SH-SY5Y (cell line): Measurements from ENCODE around the gene ACSL6.

Experiments
- GATA2 ChIP-seq: IDR thresholded peaks from 2 replicates; pipeline ENCODE4 v1.6.1; 2011; ENCODE audit warnings: mild to moderate bottlenecking, low read depth, low read length
- GATA3 ChIP-seq: IDR thresholded peaks from 2 replicates; pipeline ENCODE4 v1.6.1; 2011; ENCODE audit warnings: low read depth, mild to moderate bottlenecking, low read length, moderate library complexity

ACSL6 gene

GRCh38 chr5:131976414-131977211, 34.8 kb downstream of the ACSL6 start:
- no peak for TF ChIP-seq GATA2
- TF ChIP-seq GATA3: no peak

DNA sequence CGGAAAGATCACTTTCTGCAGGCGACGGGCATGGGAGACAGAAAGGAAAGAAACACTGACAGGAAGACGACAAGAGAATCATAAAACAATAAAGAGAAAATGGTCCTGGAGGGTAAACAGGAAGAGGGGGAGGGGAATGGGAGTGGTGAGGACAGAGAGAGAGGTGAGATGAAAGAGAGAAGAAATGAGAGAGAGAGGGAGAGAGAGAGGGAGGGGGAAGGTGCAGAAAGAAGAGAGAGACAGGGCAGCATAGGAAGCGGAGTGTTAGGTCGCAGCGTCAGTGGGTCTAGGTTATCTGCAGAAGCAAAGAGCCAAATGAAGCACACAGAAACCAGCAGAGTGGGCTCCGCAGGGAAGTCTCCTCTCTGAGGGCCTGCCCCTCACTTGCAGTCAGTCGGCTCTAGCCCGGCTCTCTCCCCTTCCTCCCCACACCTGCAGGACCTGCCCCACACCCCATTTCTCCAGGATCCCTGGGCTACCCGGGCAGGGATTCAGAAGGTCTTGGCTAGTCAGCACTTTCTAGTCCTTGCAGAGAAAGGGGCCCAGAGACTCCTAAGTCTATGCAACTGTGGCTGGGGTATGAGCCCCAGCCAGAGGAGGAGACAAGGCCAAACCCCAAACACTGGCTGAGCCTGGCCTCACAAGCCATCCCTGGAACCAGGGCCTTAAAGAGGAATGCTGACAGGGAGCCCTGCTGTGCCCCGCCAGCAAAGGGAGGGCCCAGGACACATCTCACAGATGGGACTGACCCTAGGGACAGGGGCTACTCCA, 36.3 kb downstream of the ACSL6 start:
- TF ChIP-seq GATA2: no peak
- TF ChIP-seq GATA3: no peak

DNA sequence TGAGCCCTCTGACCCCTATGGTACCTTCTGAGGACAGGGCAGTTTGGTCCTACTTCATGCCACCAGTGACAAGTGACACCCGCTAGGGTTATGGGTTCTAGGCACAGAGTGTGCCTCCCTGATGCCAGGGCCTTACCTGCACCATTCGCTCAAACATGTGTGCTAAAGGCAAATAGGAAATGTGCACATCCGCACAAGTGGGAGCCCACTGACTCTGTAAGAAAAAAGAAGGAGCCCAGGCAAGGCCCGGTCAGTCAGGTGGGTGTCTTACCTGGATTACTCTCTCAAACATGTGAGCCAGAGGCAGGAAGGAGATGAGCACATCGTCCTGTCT, 36.9 kb downstream of the ACSL6 start:
- no peak for TF ChIP-seq GATA2
- TF ChIP-seq GATA3: no peak

- TF ChIP-seq GATA2 (no peak), GATA3 (no peak)
These were observed 37.4 kb downstream of the ACSL6 start for GRCh38 chr5:131974016-131974415.

DNA sequence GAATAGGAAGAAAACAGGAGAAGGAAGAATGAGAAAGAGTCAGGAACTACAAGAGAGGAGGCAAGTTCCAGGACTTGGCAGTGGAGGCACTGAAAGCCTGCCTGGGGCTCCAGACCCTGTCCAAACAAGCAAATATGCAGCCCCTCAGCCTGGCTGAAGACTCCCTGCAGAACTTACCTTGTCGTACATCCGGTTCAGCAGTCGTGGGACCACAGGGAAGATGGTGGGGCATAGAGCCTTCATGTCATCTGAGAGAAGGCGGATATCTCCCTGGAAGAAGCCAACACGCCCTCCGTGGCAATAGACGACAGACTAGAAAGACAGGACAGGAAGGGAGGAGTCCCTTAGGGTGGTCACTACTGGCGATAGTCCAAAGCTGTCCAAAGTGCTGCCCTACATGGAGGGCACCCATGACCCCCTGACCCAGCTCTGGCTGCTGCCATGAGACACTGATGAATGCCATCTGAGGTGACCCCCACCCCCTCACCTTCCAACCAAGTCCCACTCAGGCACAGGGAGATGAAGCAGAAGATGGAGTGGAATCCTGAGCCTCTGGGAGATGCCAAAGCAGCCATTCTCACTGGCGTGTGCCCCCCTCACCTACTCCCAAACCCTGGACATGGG, 38.3 kb downstream of the ACSL6 start:
- TF ChIP-seq GATA3 (no peak), GATA2 (no peak)

- TF ChIP-seq GATA3 (no peak), GATA2 (no peak)
These were observed 43.0 kb downstream of the ACSL6 start for GRCh38 chr5:131968396-131968954.

- TF ChIP-seq GATA2 (no peak), GATA3 (no peak)
These were observed 44.9 kb downstream of the ACSL6 start for GRCh38 chr5:131966551-131966950.

DNA sequence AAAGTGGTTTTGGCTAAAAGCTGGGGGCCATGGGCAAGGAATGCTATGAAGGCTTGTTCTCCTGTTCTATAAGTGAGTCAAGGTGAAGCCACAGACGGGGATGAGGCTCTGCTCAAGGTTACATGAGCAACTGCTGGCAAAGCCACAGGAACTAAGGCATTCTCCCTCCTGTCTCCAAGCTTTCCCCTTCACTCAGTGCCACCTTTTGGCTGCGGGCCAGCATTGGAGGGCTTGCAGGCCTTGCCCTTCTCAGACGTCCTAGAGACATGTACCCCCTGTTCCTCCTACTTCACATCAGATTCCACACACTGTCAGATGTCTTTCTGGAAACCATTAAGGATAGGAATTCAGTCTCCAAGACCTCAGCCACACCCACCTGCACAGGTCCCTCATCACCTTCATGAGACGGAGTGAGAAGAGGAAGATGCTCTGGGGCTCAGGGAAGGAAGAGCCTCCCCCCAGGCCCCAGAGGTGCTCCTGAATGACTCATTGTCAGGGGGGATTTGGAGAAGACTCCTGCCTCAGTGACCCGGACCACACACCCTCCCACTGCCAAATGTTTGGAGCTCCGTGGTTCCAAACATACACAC, 45.5 kb downstream of the ACSL6 start:
- TF ChIP-seq GATA3 (no peak), GATA2 (no peak)

GRCh38 chr5:131959906-131960305, 51.6 kb downstream of the ACSL6 start:
- TF ChIP-seq GATA3 (no peak), GATA2 (no peak)

DNA sequence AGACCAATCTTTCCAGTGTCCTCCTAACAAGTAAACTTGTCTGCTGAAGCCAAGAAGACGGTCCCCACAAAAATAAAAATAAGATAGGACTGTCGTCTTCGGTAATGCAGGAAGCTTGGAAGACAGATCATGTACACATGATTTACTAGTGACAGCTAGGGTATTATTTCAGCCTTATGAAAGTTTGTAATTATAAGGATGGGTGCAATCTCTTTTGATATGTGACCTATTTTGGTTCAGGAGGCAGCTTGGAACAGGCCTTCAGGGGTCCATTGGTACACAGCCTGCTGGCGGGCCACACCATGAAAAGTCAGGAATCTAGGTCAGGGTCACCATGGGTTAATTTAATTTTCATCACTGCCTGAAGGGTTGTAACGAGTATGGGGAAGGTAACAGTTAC, 52.3 kb downstream of the ACSL6 start:
- no peak for TF ChIP-seq GATA3
- TF ChIP-seq GATA2: no peak

DNA sequence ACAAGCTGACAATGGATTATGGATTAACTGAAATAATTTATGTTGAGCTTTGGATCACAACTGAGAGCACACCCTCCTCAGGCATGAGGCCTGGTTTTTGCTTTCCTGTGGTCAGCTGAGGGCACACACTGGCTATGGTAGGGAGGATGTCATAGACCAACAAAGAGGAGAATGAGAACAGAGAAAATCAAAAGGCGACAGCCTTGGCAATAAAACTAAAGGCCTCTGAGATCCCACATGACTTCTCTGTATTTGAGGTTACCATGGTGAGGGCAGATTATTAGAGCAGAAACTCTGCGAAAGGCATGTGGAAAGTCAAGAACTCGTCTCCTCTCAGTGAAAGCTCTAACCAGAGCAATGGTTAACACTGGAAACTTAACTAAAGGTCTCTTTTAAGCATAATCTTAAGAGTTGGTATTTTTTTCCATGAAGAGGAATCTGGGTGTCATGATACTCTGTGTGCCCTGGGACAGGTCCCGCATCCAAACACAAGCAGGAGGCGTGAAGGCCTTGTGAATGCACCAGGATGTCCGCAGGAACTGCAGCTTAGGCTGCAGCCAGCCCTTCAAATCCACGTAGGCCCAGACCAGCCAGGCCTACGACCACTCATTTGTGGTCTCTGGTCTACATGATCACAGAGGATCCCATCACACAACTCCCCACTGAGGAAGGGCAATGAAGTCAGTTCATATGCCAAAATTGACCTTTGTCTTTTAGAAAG, 53.6 kb downstream of the ACSL6 start:
- TF ChIP-seq GATA3: no peak
- TF ChIP-seq GATA2: no peak

- TF ChIP-seq GATA2: no peak
- TF ChIP-seq GATA3: no peak
These were observed 57.5 kb downstream of the ACSL6 start for GRCh38 chr5:131953969-131954368.

DNA sequence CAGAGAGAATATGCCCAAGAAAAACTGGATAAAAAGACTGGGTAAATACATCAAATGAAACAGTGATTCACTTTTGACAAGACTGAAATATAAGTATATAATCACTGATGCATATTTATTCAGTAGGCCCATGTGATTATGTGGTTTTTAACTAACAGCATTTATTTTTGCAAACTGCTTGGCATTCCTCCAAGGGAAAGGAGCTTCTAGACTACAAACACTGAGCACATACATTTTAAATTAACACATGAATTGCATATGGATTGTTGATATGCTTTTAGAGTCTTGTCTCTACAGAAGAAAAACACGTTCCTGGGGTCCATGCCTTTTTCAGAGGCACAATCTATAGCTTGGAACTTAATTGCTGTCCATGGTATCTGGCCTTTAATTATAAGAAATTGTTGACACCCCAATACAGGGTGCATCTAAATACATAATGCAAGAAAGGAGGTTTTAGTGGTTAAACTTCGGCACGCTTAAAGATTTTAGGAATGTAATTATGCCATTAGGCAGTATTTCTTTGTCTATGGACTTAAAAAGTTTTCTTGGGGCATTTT, 59.1 kb downstream of the ACSL6 start:
- TF ChIP-seq GATA3 (no peak), GATA2 (no peak)

DNA sequence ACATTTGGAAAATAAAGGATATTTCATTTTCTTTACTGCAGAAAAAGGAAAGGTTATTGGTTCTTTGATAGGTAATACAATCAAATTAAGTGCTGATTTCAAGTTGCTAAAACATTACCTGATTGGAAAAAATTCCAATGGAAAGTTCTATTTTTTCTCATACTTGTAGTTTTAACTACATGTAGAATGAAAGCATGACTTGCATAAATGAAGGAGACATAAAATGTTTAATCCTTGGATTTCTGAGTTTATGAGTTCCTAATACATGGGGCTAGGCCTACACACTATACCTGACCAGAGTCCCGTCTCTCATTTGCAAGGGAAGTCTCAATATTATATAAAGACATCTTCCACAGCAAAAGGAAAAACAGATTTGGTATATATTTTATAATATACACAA, 60.8 kb downstream of the ACSL6 start:
- TF ChIP-seq GATA2: no peak
- no peak for TF ChIP-seq GATA3
